ENCODE data around the gene HSD3B7.

HSD3B7 gene

DNA sequence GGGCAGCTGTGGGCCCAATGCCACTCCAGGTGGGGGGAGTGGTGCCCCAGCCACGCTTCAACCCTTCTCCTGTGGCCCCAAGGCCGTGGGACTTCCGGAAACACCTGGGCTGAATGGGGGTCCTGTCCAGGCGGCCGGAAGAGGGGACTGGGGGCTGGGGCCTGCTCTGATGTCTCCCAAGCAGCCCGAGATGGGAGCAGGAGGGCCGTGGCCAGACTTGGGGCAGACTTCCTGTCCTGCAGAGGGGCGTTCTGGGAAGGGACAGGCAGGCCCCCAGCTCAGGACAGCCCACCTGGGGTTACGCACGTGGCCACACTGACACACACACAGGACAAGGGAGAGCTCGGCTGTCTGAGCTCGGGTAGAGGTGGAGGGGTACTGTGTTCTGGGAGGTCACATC lies 5.1 kb downstream of the HSD3B7 start:
- TF ChIP-seq TEAD4 (IDR thresholded peaks at IDR 0.05): no peak
- TF ChIP-seq, protein P1, sequence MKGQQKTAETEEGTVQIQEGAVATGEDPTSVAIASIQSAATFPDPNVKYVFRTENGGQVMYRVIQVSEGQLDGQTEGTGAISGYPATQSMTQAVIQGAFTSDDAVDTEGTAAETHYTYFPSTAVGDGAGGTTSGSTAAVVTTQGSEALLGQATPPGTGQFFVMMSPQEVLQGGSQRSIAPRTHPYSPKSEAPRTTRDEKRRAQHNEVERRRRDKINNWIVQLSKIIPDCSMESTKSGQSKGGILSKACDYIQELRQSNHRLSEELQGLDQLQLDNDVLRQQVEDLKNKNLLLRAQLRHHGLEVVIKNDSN (IDR thresholded peaks at IDR 0.05): no peak
- TF ChIP-seq NFIC (IDR thresholded peaks at IDR 0.05): no peak
- TF ChIP-seq CEBPB (IDR thresholded peaks at IDR 0.05): no peak
- no peak for TF ChIP-seq FOXM1 (IDR thresholded peaks at IDR 0.05; ENCODE audit: borderline replicate concordance, low read depth)
- TF ChIP-seq, protein P2, sequence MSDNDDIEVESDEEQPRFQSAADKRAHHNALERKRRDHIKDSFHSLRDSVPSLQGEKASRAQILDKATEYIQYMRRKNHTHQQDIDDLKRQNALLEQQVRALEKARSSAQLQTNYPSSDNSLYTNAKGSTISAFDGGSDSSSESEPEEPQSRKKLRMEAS (IDR thresholded peaks at IDR 0.05): no peak
- no peak for TF ChIP-seq TCF12 (IDR thresholded peaks at IDR 0.05; ENCODE audit: low read depth)
- TF ChIP-seq EGR1 (IDR thresholded peaks at IDR 0.05): no peak
- TF ChIP-seq YY1 (IDR thresholded peaks at IDR 0.05; ENCODE audit: low read depth): no peak
- TF ChIP-seq CREB1 (IDR thresholded peaks at IDR 0.05; ENCODE audit: low read depth): no peak
- no peak for TF ChIP-seq RAD21 (IDR thresholded peaks at IDR 0.05; ENCODE audit: low read depth)
- no peak for TF ChIP-seq EP300 (IDR thresholded peaks at IDR 0.05; ENCODE audit: borderline replicate concordance)
- TF ChIP-seq ZBTB7A (IDR thresholded peaks at IDR 0.05; ENCODE audit: low read depth): no peak
- TF ChIP-seq, protein P3, sequence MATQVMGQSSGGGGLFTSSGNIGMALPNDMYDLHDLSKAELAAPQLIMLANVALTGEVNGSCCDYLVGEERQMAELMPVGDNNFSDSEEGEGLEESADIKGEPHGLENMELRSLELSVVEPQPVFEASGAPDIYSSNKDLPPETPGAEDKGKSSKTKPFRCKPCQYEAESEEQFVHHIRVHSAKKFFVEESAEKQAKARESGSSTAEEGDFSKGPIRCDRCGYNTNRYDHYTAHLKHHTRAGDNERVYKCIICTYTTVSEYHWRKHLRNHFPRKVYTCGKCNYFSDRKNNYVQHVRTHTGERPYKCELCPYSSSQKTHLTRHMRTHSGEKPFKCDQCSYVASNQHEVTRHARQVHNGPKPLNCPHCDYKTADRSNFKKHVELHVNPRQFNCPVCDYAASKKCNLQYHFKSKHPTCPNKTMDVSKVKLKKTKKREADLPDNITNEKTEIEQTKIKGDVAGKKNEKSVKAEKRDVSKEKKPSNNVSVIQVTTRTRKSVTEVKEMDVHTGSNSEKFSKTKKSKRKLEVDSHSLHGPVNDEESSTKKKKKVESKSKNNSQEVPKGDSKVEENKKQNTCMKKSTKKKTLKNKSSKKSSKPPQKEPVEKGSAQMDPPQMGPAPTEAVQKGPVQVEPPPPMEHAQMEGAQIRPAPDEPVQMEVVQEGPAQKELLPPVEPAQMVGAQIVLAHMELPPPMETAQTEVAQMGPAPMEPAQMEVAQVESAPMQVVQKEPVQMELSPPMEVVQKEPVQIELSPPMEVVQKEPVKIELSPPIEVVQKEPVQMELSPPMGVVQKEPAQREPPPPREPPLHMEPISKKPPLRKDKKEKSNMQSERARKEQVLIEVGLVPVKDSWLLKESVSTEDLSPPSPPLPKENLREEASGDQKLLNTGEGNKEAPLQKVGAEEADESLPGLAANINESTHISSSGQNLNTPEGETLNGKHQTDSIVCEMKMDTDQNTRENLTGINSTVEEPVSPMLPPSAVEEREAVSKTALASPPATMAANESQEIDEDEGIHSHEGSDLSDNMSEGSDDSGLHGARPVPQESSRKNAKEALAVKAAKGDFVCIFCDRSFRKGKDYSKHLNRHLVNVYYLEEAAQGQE (IDR thresholded peaks at IDR 0.05; ENCODE audit: low read depth): no peak

DNA sequence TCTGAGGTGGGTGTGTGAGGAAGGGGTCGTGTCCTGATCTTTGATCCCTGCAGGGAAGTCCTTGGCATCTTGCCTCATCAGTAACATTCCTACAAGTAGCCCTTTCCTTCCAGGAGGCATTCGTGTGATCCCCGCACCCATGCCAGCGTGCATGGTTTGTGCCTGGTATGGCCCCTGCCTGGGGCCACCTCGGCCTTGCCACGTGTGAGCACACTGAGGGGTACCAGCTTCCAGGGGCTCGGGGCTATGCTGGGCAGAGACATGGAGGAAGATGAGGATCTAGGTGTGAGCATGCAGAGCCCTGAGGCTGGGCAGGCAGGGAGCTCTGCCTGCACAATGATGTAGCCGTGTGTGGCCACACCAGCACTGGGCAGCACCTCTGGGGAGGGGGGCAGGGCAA lies 6.0 kb downstream of the HSD3B7 start:
- TF ChIP-seq CEBPB (IDR thresholded peaks at IDR 0.05) (no peak), TCF12 (IDR thresholded peaks at IDR 0.05; ENCODE audit: low read depth) (no peak), FOXM1 (IDR thresholded peaks at IDR 0.05; ENCODE audit: borderline replicate concordance, low read depth) (no peak)
- TF ChIP-seq, protein P2 (IDR thresholded peaks at IDR 0.05): no peak

DNA sequence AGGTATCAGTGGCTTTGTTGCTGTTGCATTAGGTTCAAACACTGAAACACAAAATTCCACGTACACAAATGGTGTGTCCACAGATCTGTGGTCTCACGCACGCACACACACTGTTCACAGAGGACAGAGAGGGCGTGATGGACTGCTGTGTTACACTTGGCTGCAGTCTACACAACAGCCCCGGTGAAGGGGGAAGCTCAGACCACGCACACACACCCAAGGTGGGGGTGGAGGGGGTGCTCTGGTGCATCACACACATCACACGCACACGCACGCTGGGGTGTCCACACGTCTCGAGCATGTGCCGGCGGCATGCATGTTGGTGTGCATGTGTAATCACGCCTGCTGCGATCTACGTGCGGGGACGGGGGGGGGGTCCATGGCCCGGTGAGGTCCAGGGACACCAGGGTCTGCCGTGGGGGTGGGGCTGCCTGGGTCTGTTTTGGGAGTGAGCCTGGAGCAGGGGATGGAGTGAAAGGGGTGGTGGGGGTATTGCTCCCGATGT lies 7.3 kb downstream of the HSD3B7 start:
- TF ChIP-seq NFIC (IDR thresholded peaks at IDR 0.05) (no peak), RAD21 (IDR thresholded peaks at IDR 0.05; ENCODE audit: low read depth) (no peak), EGR1 (IDR thresholded peaks at IDR 0.05) (no peak), EP300 (IDR thresholded peaks at IDR 0.05; ENCODE audit: borderline replicate concordance) (no peak), CREB1 (IDR thresholded peaks at IDR 0.05; ENCODE audit: low read depth) (no peak), TCF12 (IDR thresholded peaks at IDR 0.05; ENCODE audit: low read depth) (no peak), ZBTB7A (IDR thresholded peaks at IDR 0.05; ENCODE audit: low read depth) (no peak), YY1 (IDR thresholded peaks at IDR 0.05; ENCODE audit: low read depth) (no peak), CEBPB (IDR thresholded peaks at IDR 0.05) (no peak), TAF1 (IDR thresholded peaks at IDR 0.05; ENCODE audit: low read depth) (no peak), TEAD4 (IDR thresholded peaks at IDR 0.05) (no peak), FOXM1 (IDR thresholded peaks at IDR 0.05; ENCODE audit: borderline replicate concordance, low read depth) (no peak)
- TF ChIP-seq, protein P2 (IDR thresholded peaks at IDR 0.05): no peak
- TF ChIP-seq, protein P3 (IDR thresholded peaks at IDR 0.05; ENCODE audit: low read depth): no peak
- TF ChIP-seq, protein P1 (IDR thresholded peaks at IDR 0.05): no peak

DNA sequence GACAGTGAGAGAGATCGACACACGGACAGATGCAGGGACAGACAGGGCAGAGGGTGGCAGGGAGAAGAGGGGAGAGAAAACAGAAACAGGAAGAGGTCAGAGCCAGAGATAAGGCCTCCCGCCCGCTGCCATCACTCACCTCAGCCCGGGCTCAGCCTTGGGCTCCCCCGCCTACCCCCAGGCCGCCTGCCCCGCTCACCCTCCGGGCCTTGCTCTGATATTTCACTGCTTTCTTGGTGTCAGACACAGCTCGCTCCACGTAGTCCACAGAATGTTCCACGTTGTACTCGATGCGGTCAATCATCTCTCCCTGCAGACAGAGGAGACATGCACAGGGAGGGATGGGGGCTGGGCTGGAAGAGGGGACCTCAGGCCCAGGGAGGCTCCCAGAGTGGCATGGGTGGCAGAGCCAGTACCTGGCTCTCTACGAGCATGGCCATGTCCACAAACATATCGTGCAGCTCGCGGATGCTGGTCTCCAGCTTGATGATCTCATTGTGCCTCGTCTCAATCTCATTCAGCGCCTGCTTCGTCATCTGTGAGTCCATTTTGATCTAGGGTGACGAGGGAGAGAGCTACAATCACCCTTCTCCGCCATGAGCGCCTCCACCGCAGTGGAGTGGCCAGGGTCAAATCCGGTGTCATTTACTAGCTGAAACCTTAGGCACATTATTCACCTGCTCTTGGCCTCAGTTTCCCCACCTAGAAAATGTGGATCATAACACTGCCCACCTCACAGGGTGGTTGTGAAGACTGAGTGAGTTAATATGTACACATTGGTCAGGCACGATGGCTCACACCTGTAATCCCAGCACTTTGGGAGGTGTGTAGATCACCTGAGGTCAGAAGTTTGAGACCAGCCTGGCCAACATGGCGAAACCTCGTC lies 8.2 kb downstream of the HSD3B7 start:
- TF ChIP-seq CEBPB (IDR thresholded peaks at IDR 0.05) (no peak), TCF12 (IDR thresholded peaks at IDR 0.05; ENCODE audit: low read depth) (no peak), YY1 (IDR thresholded peaks at IDR 0.05; ENCODE audit: low read depth) (no peak), RAD21 (IDR thresholded peaks at IDR 0.05; ENCODE audit: low read depth) (no peak), TEAD4 (IDR thresholded peaks at IDR 0.05) (no peak), TAF1 (IDR thresholded peaks at IDR 0.05; ENCODE audit: low read depth) (no peak)

DNA sequence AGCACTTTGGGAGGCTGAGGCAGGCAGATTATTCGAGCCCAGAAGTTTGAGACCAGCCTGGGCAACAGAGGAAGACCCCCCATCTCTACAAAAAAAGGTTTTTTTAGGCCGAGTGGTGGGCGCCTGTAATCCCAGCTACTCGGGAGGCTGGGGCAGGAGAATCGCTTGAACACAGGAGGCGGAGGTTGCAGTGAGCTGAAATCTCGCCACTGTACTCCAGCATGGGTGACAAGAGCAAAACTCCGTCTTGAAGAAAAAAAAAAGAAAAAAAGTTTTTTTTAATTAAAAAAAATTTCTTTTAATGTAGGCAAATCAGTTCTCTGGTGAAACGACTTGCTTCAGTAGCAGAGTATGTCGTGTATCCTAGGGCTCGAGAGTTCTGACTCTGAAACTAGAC lies 10.9 kb downstream of the HSD3B7 start:
- no peak for TF ChIP-seq EGR1 (IDR thresholded peaks at IDR 0.05)
- no peak for TF ChIP-seq CEBPB (IDR thresholded peaks at IDR 0.05)
- no peak for TF ChIP-seq RAD21 (IDR thresholded peaks at IDR 0.05; ENCODE audit: low read depth)
- no peak for TF ChIP-seq EP300 (IDR thresholded peaks at IDR 0.05; ENCODE audit: borderline replicate concordance)
- TF ChIP-seq YY1 (IDR thresholded peaks at IDR 0.05; ENCODE audit: low read depth): no peak
- no peak for TF ChIP-seq TAF1 (IDR thresholded peaks at IDR 0.05; ENCODE audit: low read depth)
- TF ChIP-seq, protein P3 (IDR thresholded peaks at IDR 0.05; ENCODE audit: low read depth): no peak
- TF ChIP-seq CREB1 (IDR thresholded peaks at IDR 0.05; ENCODE audit: low read depth): no peak
- no peak for TF ChIP-seq TEAD4 (IDR thresholded peaks at IDR 0.05)

Data from Ishikawa (cell line).